Common myeloid progenitor, CD34-positive (primary cell): ENCODE data around the gene SHE. TPM values are rescaled to one million over a fixed set of nuclear protein-coding genes. Genes with fewer than 3 reads are reported as not detected.

ENCODE experiments used
- CTCF ChIA-PET: fragments of 350-600 bp; sonication (Branson Sonifier 250); formaldehyde crosslinking; loops from one replicate; lab custom pipeline; 2021; ENCODE audit warnings: antibody characterized with exemption; lab: Charles Lee
- POLR2A ChIA-PET: fragments of 350-600 bp; sonication (Branson Sonifier 250); formaldehyde crosslinking; loops from one replicate; lab custom pipeline; 2021; ENCODE audit warnings: antibody characterized with exemption; lab: Charles Lee
- DNase-seq, 3 donors: peaks; one replicate each; pipeline versions ENCODE4 v3.0.0 to v3.0.0-alpha.2; 2013
- H3K27ac ChIP-seq, 2 experiments: 1 replicate in 1 of 2; 2 replicates in 1 of 2; pipeline ENCODE4 v1.7.0; 2013; ENCODE audit warnings: inconsistent platforms in 2 of 2, low read length in 2 of 2, mild to moderate bottlenecking in 2 of 2, low read depth in 1 of 2, moderate library complexity in 1 of 2; ENCODE audit not compliant: severe bottlenecking in 2 of 2, insufficient read depth in 1 of 2, poor library complexity in 1 of 2
- H3K27me3 ChIP-seq, 5 experiments: replicated peaks in 2 of 5; 1 replicate in 3 of 5; 2 replicates in 2 of 5; pipeline versions ENCODE4 v1.6.1 to v1.7.0; 2013; ENCODE audit warnings: low read length in 4 of 5, mild to moderate bottlenecking in 2 of 5, moderate library complexity in 2 of 5, inconsistent platforms in 1 of 5; ENCODE audit not compliant: insufficient read depth in 5 of 5, control insufficient read depth in 4 of 5
- H3K36me3 ChIP-seq, 4 experiments: 1 replicate in 2 of 4; 2 replicates in 2 of 4; pipeline versions ENCODE4 v1.6.1 to v1.7.0; 2013; ENCODE audit warnings: low read length in 3 of 4, control low read depth in 1 of 4, mild to moderate bottlenecking in 1 of 4; ENCODE audit not compliant: control insufficient read depth in 4 of 4, insufficient read depth in 4 of 4
- H3K4me1 ChIP-seq, 4 experiments: 1 replicate in 3 of 4; 2 replicates in 1 of 4; pipeline versions ENCODE4 v1.6.1 to v1.7.1; 2013; ENCODE audit warnings: low read length in 3 of 4, mild to moderate bottlenecking in 3 of 4, control low read depth in 1 of 4, inconsistent platforms in 1 of 4, moderate library complexity in 1 of 4; ENCODE audit not compliant: control insufficient read depth in 4 of 4, insufficient read depth in 4 of 4; ENCODE audit errors: control extremely low read depth in 1 of 4
- H3K4me3 ChIP-seq, 7 experiments: 1 replicate in 4 of 7; 2 replicates in 3 of 7; pipeline versions ENCODE4 v1.5.1 to v1.7.0; 2013; ENCODE audit warnings: mild to moderate bottlenecking in 7 of 7, low read length in 6 of 7, moderate library complexity in 6 of 7, inconsistent platforms in 2 of 7, low read depth in 2 of 7, control low read depth in 1 of 7; ENCODE audit not compliant: insufficient read depth in 4 of 7, control insufficient read depth in 1 of 7; ENCODE audit errors: extremely low read depth in 1 of 7
- H3K9me3 ChIP-seq, 5 experiments: 1 replicate in 4 of 5; 2 replicates in 1 of 5; pipeline versions ENCODE4 v1.6.1 to v1.7.1; 2013; ENCODE audit warnings: low read length in 4 of 5, mild to moderate bottlenecking in 2 of 5, inconsistent platforms in 1 of 5, low read depth in 1 of 5, moderate library complexity in 1 of 5; ENCODE audit not compliant: control insufficient read depth in 4 of 5, insufficient read depth in 2 of 5; ENCODE audit errors: control extremely low read depth in 1 of 5
- WGBS: methylation state at CpG from one replicate; pipeline ENCODE4 v1.1.5; 2013; ENCODE audit not compliant: insufficient coverage; 5-methylcytosine and 5-hydroxymethylcytosine counted together
- polyA plus RNA-seq: library from polyadenylated mRNA; unstranded; fragments of 120-200 nt; gene quantifications from one replicate; pipeline ENCODE4 v1.2.1, GENCODE V29; 2013

Gene SHE
- 0.79 TPM for polyA plus RNA-seq

DNA sequence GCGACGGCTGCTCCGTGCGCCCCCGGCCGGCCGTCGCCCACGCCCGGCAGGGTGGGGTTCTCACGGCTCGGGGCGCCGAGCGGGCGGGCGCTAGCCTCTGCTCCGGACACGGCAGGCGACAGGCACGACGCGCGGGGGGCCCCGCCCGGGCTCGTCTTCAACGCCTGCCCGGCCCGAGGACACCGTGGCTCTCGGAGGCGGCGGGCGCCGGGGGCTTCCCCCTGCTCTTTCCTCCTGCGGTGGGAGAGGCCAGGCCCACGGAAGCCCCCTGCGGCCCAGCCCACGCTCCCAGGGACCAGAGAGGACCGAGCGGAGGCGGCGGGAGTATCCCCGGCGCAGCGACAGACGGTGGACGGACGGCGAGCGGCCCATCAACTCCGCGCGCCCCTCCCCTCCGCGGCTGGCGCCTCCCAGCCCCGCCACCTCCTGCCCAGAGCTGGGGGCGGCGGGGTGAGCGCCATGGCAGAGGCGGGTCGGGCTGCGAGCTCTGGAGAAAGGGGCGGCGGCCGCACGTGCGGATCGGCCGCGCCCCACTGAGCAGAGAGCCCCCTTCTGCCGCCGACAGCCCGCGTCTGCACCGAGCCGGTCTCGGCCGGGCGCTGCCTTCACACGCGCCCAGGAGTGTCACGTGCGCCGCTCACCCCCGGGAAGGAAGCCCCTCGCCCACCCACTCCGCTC lies at the start of gene SHE, which contains the start of gene TDRD10:
TSS of gene SHE (minus strand) at position 347 of the 678 bp plus-strand sequence. CDS start 386 bp downstream, outside the sequence.
TSS of gene TDRD10 (plus strand) at position 154 of the 678 bp plus-strand sequence. CDS start 4,685 bp downstream, outside the sequence.
- Histone ChIP-seq H3K27me3 (peaks cover 9 to 50% (median 24%) of the 10 kb centered on the region in 5 experiments), H3K36me3 (no peaks in the 10 kb centered on the region), H3K4me1 (peaks cover 0 to 22% (median 13%) of the 10 kb centered on the region in 4 experiments), H3K4me3 (peak within 1 kb of the TSS in 6 of 7 experiments; percentile 10 to 63 (median 44)), H3K9me3 (peaks cover 0 to 7% (median 2%) of the 10 kb centered on the region in 5 experiments), H3K27ac (no peak within 1 kb of the TSS)
- ChIA-PET CTCF (interaction anchor here (1.5 kb wide), 1 partner anchor 72 kb away, joined by 4 read pairs; no protein-coding TSS in a partner anchor), POLR2A (no interaction called here)
- peak in 2 of 3 donors; percentile 54 to 69 for DNase-seq
- WGBS: 1% methylated on average over 87 of the region's 90 CpGs

DNA sequence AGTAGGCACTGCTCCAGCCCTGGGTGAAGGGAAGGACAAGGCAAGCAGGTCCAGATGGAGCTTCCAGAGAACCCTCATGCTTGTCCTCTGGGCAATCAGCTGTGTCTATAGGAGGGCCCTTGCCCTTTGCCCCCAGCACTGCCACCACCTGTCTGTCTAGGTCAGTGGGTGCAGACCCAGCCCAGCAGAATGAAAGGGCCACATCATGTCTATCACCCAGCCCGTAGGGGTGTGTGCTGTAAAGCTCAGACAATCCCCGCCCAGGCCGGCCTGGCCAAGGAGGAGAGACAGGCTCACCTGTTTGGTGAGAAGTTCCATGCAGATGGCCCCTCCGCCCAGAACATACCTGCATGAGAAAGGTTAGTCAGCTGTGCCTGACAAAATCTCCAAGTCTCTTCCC lies 49.3 kb upstream of the SHE start:
- H3K4me3 ChIP-seq: no peak overlapping the region
- H3K9me3 ChIP-seq: no peaks in the 10 kb centered on the region
- CTCF ChIA-PET: interaction anchor here (1.0 to 14.2 kb wide), 3 partner anchors 8 to 83 kb away, joined by 3 to 341 read pairs (median 3); no protein-coding TSS in a partner anchor
- peaks cover 32 to 79% (median 69%) of the 10 kb centered on the region in 4 experiments for H3K36me3 ChIP-seq
- peaks cover 0 to 13% (median 7%) of the 10 kb centered on the region in 4 experiments for H3K4me1 ChIP-seq
- DNase-seq: no peak
- 100% methylated on average over 4 of the region's 4 CpGs for WGBS
- H3K27me3 ChIP-seq: no peaks in the 10 kb centered on the region
- no peak overlapping the region for H3K27ac ChIP-seq
- POLR2A ChIA-PET: no interaction called here

- no peak for DNase-seq
Observed at GRCh38 chr1:154550657-154551056, 48.4 kb upstream of the SHE start.

GRCh38 chr1:154550070-154550469 lies 47.9 kb upstream of the SHE start:
- ChIA-PET CTCF (interaction anchor here (14.2 kb wide), 1 partner anchor 63 kb away, joined by 341 read pairs; no protein-coding TSS in a partner anchor), POLR2A (no interaction called here)

More at GRCh38 chr1:154550657-154551056, 48.4 kb upstream of the SHE start:
- H3K27me3 ChIP-seq: no peaks in the 10 kb centered on the region
- peaks cover 32 to 72% (median 67%) of the 10 kb centered on the region in 4 experiments for H3K36me3 ChIP-seq
- H3K4me3 ChIP-seq: no peak overlapping the region
- H3K9me3 ChIP-seq: no peaks in the 10 kb centered on the region
- WGBS: 81% methylated on average over 6 of the region's 6 CpGs
- H3K4me1 ChIP-seq: peaks cover 0 to 8% (median 2%) of the 10 kb centered on the region in 4 experiments
- CTCF ChIA-PET: interaction anchor here (1.0 to 14.2 kb wide), 2 partner anchors 9 to 63 kb away, joined by 3 to 341 read pairs; no protein-coding TSS in a partner anchor
- POLR2A ChIA-PET: no interaction called here
- H3K27ac ChIP-seq: no peak overlapping the region

GRCh38 chr1:154549202-154549770 lies 47.1 kb upstream of the SHE start:
- Histone ChIP-seq H3K27ac (peak overlapping the region in 1 of 2 experiments; percentile 30), H3K4me1 (peaks cover 0 to 8% (median 2%) of the 10 kb centered on the region in 4 experiments), H3K9me3 (no peaks in the 10 kb centered on the region), H3K27me3 (no peaks in the 10 kb centered on the region), H3K36me3 (peaks cover 27 to 58% (median 53%) of the 10 kb centered on the region in 4 experiments), H3K4me3 (no peak overlapping the region)
- 78% methylated on average over 3 of the region's 3 CpGs for WGBS
- POLR2A ChIA-PET: no interaction called here
- CTCF ChIA-PET: interaction anchor here (0.7 to 14.2 kb wide), 4 partner anchors 10 to 101 kb away, joined by 3 to 341 read pairs (median 4); no protein-coding TSS in a partner anchor
- DNase-seq: no peak

More at GRCh38 chr1:154550070-154550469, 47.9 kb upstream of the SHE start:
- no peak for DNase-seq
- Histone ChIP-seq H3K4me1 (peaks cover 0 to 8% (median 2%) of the 10 kb centered on the region in 4 experiments), H3K4me3 (no peak overlapping the region), H3K36me3 (peaks cover 28 to 66% (median 61%) of the 10 kb centered on the region in 4 experiments), H3K27ac (no peak overlapping the region), H3K27me3 (no peaks in the 10 kb centered on the region), H3K9me3 (no peaks in the 10 kb centered on the region)
- 100% methylated on average over 2 of the region's 5 CpGs for WGBS

DNA sequence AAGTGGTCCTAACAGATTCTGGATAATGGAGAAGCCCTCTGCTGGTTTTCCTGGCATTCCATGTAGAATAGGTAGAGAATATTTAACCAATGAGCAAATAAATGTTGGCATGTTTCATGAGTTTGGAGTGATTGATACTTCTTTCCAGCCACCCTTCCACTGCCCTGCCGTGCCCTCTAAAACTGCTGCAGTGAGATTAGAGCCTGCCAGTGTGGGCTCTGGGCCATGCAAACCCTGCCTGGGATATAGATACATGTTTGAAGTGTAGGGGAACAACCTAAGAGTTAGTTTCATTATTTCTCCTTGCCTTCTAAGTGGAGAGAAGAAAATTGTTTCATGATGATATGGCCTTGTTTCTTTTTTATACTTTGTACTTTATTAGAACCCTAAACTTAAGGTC lies 45.8 kb upstream of the SHE start:
- ChIA-PET CTCF (interaction anchor here (1.1 to 14.2 kb wide), 6 partner anchors 9 to 197 kb away, joined by 3 to 341 read pairs (median 6); no protein-coding TSS in a partner anchor), POLR2A (no interaction called here)
- H3K4me3 ChIP-seq: no peak overlapping the region
- H3K27ac ChIP-seq: peak overlapping the region in 1 of 2 experiments; percentile 30
- H3K36me3 ChIP-seq: peaks cover 16 to 46% (median 41%) of the 10 kb centered on the region in 4 experiments
- no CpG with 5 or more reads among the region's 1 CpG for WGBS
- H3K9me3 ChIP-seq: no peaks in the 10 kb centered on the region
- DNase-seq: peak in 1 of 3 donors; percentile 24
- H3K27me3 ChIP-seq: no peaks in the 10 kb centered on the region
- H3K4me1 ChIP-seq: peaks cover 0 to 8% (median 2%) of the 10 kb centered on the region in 4 experiments
